NCI-H2227 treated with DMSO at 0.1 percent for 48 hours (cell line): ENCODE measurements around the gene CCL4L2.
"Not testable (repeated sequence)": the region's sequence is repeated elsewhere in the genome, so short reads cannot be mapped to it uniquely, and the experiment has no call there.

Experiments
- DNase-seq: peaks from one replicate; lab custom pipeline; 2025; lab: John Stamatoyannopoulos, UW

Gene CCL4L2

GRCh38 chr17:36210439-36211211 is at the start of gene CCL4L2:
CCL4L2 (plus strand) TSS chr17:36211063.
- not testable (repeated sequence) for DNase-seq

- not testable (repeated sequence) for DNase-seq
Observed at GRCh38 chr17:36168836-36169235, 42.0 kb upstream of the CCL4L2 start.

GRCh38 chr17:36176536-36176935 is 34.3 kb upstream of the CCL4L2 start, which contains the start of gene TBC1D3B:
TBC1D3B (minus strand) TSS chr17:36176636; CDS start chr17:36175050, 1,586 bp downstream.
- DNase-seq, result not testable (repeated sequence)

- not testable (repeated sequence) for DNase-seq
Observed at GRCh38 chr17:36181446-36182175, 29.3 kb upstream of the CCL4L2 start.

- DNase-seq, result no peak
Observed at GRCh38 chr17:36182176-36183000, 28.5 kb upstream of the CCL4L2 start.

GRCh38 chr17:36183001-36183971 is 27.6 kb upstream of the CCL4L2 start:
- no peak for DNase-seq

- DNase-seq, result no peak
Observed at GRCh38 chr17:36184023-36184765, 26.7 kb upstream of the CCL4L2 start.

- DNase-seq, result no peak
Observed at GRCh38 chr17:36185416-36185815, 25.4 kb upstream of the CCL4L2 start.

- not testable (repeated sequence) for DNase-seq
Observed at GRCh38 chr17:36186810-36187763, 23.8 kb upstream of the CCL4L2 start.

GRCh38 chr17:36187943-36188665 is 22.8 kb upstream of the CCL4L2 start:
- DNase-seq, result not testable (repeated sequence)

- no peak for DNase-seq
Observed at GRCh38 chr17:36188891-36189306, 22.0 kb upstream of the CCL4L2 start.

- not testable (repeated sequence) for DNase-seq
Observed at GRCh38 chr17:36189993-36190392, 20.9 kb upstream of the CCL4L2 start.

- DNase-seq, result not testable (repeated sequence)
Observed at GRCh38 chr17:36190549-36191330, 20.1 kb upstream of the CCL4L2 start.

GRCh38 chr17:36193216-36193775 is 17.6 kb upstream of the CCL4L2 start:
- no peak for DNase-seq

GRCh38 chr17:36194147-36194831 is 16.6 kb upstream of the CCL4L2 start:
- DNase-seq, result not testable (repeated sequence)

- DNase-seq, result not testable (repeated sequence)
Observed at GRCh38 chr17:36194832-36195433, 15.9 kb upstream of the CCL4L2 start.
